ENCODE data around the gene EIF5.

Gene EIF5

DNA sequence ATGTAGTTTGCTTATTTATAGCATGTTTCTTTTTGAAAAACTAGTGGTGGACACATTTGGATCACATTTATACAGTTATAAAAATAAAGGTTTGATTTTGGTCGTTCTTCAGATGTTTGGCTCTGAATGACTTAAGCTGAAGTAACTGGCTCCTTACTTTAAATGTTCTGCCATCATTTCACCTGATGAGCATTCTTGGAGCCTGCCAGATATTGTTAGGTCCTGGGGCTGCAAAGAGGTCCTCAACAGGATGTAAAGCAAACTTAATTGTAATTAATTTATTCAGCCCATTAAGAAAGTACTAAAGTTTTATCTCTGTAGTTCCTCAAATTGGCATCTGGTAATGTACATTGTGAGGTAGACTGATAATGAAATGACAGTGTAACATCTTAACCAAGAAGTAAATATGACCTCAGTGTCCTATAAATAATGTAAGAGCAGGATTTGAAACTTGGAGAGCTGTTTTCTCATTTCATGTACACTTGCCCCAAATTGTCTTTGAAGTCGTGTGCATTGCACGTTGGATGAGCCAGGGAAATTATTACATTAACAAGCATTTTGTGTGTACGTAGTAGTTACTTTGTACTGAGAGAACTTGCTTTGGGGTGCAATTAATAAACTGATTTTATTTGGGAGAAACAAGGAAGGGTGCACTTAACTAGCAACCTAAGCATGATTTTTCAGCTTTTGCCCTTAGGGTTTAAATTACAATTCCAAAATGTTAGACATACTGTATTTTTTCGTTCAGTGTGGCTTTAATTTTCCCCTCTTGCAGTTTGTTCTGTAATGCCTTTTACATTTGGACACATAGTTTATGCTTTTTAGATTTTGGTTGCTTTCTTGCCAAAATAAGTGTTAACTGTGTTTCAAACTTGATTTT is 7.5 kb downstream of the EIF5 start:
- H3K36me3 ChIP-seq (ENCODE audit: control insufficient read depth, low read length) = peaks cover 86% of the 10 kb centered on the region
- H3F3A ChIP-seq (ENCODE audit: control insufficient read depth, insufficient read depth) = peaks cover 76% of the 10 kb centered on the region
- H3K79me2 ChIP-seq (ENCODE audit: control insufficient read depth, low read length) = peaks cover 14% of the 10 kb centered on the region

DNA sequence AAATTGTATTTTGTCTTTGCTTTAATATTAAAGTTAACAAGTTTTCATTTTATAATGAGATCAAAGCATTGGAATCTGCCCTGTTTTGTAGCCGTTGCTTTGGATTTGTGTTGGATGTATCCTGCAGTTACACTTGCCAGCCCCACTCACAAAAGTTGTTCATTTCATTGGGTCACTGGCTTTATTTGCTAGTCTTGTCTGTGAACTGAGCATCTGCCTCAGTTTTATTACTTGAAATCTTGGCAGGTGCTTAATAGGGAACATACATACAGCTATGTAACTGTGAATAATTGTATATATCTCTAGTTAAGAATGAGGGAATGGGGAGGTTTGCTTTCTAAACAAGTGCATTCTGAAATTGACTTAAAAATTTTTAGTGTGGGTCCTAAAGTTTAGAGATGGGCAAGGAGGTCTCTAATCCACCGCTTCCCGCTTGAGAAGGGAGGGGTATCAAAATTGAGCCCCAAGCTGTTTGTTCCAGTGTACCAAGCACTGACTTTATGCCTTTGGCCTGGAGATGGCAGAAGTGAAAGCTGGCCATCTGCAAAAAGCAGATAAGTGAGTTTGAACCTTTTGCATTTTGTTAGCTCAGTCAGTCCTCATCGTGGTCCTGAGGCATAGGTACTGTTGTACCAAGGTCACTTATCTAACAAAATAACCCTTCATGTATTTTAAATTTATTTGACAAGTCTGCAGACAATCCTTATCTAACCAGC is 9.3 kb downstream of the EIF5 start:
- Histone ChIP-seq H3K9me2 (replicated peaks; ENCODE audit: control insufficient read depth, low read length) (no peaks in the 10 kb centered on the region), H3K4me3 (ENCODE audit: low read length) (no peak overlapping the region), H3K79me2 (ENCODE audit: control insufficient read depth, low read length) (peaks cover 2% of the 10 kb centered on the region; the same call in 1 of the 2 replicates), H3K9me3 (ENCODE audit: control insufficient read depth, insufficient read depth, low read length) (no peaks in the 10 kb centered on the region), H3K4me1 (ENCODE audit: control insufficient read depth, low read length) (no peaks in the 10 kb centered on the region), H3K27ac (ENCODE audit: low read depth, low read length) (no peak overlapping the region), H3K4me2 (ENCODE audit: low read length) (no peak overlapping the region), H4K20me1 (ENCODE audit: control insufficient read depth, insufficient read depth, low read depth, low read length) (peaks cover 20% of the 10 kb centered on the region; the same call in 1 of the 2 replicates), H3F3A (ENCODE audit: control insufficient read depth, insufficient read depth) (peaks cover 65% of the 10 kb centered on the region), H3K27me3 (ENCODE audit: control insufficient read depth, low read length) (no peaks in the 10 kb centered on the region), H3K36me3 (ENCODE audit: control insufficient read depth, low read length) (peaks cover 68% of the 10 kb centered on the region)
- TF ChIP-seq, protein P1, sequence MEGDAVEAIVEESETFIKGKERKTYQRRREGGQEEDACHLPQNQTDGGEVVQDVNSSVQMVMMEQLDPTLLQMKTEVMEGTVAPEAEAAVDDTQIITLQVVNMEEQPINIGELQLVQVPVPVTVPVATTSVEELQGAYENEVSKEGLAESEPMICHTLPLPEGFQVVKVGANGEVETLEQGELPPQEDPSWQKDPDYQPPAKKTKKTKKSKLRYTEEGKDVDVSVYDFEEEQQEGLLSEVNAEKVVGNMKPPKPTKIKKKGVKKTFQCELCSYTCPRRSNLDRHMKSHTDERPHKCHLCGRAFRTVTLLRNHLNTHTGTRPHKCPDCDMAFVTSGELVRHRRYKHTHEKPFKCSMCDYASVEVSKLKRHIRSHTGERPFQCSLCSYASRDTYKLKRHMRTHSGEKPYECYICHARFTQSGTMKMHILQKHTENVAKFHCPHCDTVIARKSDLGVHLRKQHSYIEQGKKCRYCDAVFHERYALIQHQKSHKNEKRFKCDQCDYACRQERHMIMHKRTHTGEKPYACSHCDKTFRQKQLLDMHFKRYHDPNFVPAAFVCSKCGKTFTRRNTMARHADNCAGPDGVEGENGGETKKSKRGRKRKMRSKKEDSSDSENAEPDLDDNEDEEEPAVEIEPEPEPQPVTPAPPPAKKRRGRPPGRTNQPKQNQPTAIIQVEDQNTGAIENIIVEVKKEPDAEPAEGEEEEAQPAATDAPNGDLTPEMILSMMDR (IDR thresholded peaks at IDR 0.05; ENCODE audit: low read depth, low read length, poor library complexity, severe bottlenecking) = no peak
- TF ChIP-seq EZH2phosphoT487 (IDR thresholded peaks at IDR 0.05; ENCODE audit: borderline replicate concordance, low read length) = no peak

More for the DNA sequence above, 7.5 kb downstream of the EIF5 start:
- Histone ChIP-seq H3K9me3 (ENCODE audit: control insufficient read depth, insufficient read depth, low read length) (no peaks in the 10 kb centered on the region), H3K4me2 (ENCODE audit: low read length) (no peak overlapping the region), H3K9me2 (replicated peaks; ENCODE audit: control insufficient read depth, low read length) (no peaks in the 10 kb centered on the region), H4K20me1 (ENCODE audit: control insufficient read depth, insufficient read depth, low read depth, low read length) (peaks cover 34% of the 10 kb centered on the region), H3K27ac (ENCODE audit: low read depth, low read length) (no peak overlapping the region), H3K4me1 (ENCODE audit: control insufficient read depth, low read length) (peaks cover 3% of the 10 kb centered on the region), H3K4me3 (ENCODE audit: low read length) (no peak overlapping the region), H3K27me3 (ENCODE audit: control insufficient read depth, low read length) (no peaks in the 10 kb centered on the region)
- TF ChIP-seq, protein P1 (IDR thresholded peaks at IDR 0.05; ENCODE audit: low read depth, low read length, poor library complexity, severe bottlenecking) = no peak
- no peak for TF ChIP-seq EZH2phosphoT487 (IDR thresholded peaks at IDR 0.05; ENCODE audit: borderline replicate concordance, low read length)

DNA sequence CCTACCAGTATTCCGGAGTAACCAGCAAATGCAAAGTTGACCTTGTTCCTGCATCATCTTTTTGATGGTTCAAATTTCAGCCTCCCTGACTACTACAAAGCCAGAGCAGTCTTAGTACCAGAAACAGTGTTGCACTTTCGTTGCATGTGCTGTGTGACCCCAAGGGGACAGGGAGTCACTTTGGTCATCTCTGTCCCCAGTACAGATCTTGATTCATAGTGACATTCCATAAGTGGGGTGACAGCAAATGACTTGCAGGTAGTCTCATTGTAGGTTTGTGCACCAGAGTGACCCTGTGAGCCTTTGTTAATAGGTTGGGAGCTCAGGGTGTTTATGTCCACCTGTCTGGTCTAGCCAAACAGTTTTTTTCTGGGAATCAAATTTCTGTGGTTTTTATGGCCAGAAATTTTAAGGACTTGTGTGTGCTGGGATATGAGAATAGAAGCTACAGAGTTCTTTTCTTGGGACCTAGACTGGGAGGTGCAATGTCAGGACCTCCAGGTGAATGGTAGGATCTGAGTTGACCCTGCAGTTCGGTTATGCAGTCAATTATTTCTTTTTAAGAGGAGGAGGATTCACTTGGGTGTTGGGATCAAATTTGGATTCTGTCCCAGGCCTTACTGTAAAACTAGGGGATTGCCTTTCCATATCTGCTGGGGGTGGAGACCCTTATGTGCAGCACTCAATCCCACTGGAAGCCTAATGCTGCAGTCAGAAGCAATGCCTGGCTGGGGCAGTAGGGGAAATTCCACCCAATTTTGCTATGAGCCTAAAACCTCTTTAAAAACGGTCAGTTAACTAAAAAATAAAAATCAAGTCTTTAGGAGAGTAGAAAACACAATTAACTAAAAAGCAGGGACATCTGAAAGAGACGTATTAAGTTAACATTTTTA is 10.1 kb downstream of the EIF5 start:
- no peaks in the 10 kb centered on the region for H3K27me3 ChIP-seq (ENCODE audit: control insufficient read depth, low read length)
- peaks cover 60% of the 10 kb centered on the region for H3K36me3 ChIP-seq (ENCODE audit: control insufficient read depth, low read length)
- H3K4me3 ChIP-seq (ENCODE audit: low read length) = no peak overlapping the region
- no peaks in the 10 kb centered on the region for H3K4me1 ChIP-seq (ENCODE audit: control insufficient read depth, low read length)
- no peaks in the 10 kb centered on the region for H3K79me2 ChIP-seq (ENCODE audit: control insufficient read depth, low read length)
- TF ChIP-seq EZH2phosphoT487 (IDR thresholded peaks at IDR 0.05; ENCODE audit: borderline replicate concordance, low read length) = no peak
- no peak overlapping the region for H3K4me2 ChIP-seq (ENCODE audit: low read length)
- peaks cover 15% of the 10 kb centered on the region; the same call in 1 of the 2 replicates for H4K20me1 ChIP-seq (ENCODE audit: control insufficient read depth, insufficient read depth, low read depth, low read length)
- peaks cover 64% of the 10 kb centered on the region for H3F3A ChIP-seq (ENCODE audit: control insufficient read depth, insufficient read depth)
- no peaks in the 10 kb centered on the region for H3K9me2 ChIP-seq (replicated peaks; ENCODE audit: control insufficient read depth, low read length)
- H3K9me3 ChIP-seq (ENCODE audit: control insufficient read depth, insufficient read depth, low read length) = no peaks in the 10 kb centered on the region
- no peak overlapping the region for H3K27ac ChIP-seq (ENCODE audit: low read depth, low read length)
